Endothelial cell of umbilical vein (primary cell): Measurements from ENCODE around the gene TXNRD1.

Experiments used
- POLR2A ChIP-seq: IDR thresholded peaks from 2 replicates; pipeline ENCODE4 v1.6.1; 2012; ENCODE audit warnings: low read depth, mild to moderate bottlenecking, control low read depth, low read length
- TF ChIP-seq, protein P1 (sequence below), 2 donors: IDR thresholded peaks; 1 replicate in 1 of 2; 2 replicates in 1 of 2; pipeline ENCODE4 v1.5.1; 2011; ENCODE audit warnings: low read length in 2 of 2, mild to moderate bottlenecking in 2 of 2, moderate library complexity in 2 of 2, control low read depth in 1 of 2, inconsistent platforms in 1 of 2, low read depth in 1 of 2; ENCODE audit not compliant: insufficient read depth in 1 of 2; ENCODE audit errors: extremely low read depth in 1 of 2
- TF ChIP-seq, protein P2 (sequence below): IDR thresholded peaks from 2 replicates; pipeline ENCODE4 v1.6.1; 2011; ENCODE audit not compliant: insufficient read depth, insufficient read length

DNA sequence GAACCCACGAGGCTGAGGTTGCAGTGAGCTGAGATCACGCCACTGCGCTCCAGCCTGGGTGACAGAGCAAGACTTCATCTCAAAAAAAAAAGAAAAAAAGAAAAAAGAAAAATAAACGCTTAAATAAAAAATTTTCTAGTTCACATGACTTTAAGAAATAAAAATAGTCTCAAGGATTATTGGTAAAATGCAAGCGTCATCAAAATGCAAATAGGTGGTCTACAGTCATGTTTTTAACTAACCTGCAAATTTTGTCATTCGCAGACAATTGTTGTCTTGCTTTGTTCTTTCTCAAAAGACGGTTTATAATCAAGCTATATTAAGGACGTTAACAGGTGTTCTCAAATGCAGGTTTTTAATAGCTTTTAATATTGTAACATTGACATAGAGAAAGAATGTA lies 22.4 kb downstream of the TXNRD1 start:
- TF ChIP-seq, protein P1, sequence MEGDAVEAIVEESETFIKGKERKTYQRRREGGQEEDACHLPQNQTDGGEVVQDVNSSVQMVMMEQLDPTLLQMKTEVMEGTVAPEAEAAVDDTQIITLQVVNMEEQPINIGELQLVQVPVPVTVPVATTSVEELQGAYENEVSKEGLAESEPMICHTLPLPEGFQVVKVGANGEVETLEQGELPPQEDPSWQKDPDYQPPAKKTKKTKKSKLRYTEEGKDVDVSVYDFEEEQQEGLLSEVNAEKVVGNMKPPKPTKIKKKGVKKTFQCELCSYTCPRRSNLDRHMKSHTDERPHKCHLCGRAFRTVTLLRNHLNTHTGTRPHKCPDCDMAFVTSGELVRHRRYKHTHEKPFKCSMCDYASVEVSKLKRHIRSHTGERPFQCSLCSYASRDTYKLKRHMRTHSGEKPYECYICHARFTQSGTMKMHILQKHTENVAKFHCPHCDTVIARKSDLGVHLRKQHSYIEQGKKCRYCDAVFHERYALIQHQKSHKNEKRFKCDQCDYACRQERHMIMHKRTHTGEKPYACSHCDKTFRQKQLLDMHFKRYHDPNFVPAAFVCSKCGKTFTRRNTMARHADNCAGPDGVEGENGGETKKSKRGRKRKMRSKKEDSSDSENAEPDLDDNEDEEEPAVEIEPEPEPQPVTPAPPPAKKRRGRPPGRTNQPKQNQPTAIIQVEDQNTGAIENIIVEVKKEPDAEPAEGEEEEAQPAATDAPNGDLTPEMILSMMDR (IDR thresholded peaks at IDR 0.05; ENCODE audit: extremely low read depth in 1 of 2, insufficient read depth in 1 of 2, low read depth in 1 of 2, low read length in 2 of 2): no peak
- TF ChIP-seq, protein P2, sequence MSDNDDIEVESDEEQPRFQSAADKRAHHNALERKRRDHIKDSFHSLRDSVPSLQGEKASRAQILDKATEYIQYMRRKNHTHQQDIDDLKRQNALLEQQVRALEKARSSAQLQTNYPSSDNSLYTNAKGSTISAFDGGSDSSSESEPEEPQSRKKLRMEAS: no peak
- no peak for TF ChIP-seq POLR2A
